Measurements from ENCODE around the gene SENP6.
A peak's percentile ranks its signal among the peaks of the same experiment; 100 is the strongest.
"Not testable (repeated sequence)": the region's sequence is repeated elsewhere in the genome, so short reads cannot be mapped to it uniquely, and the experiment has no call there.

The SENP6 gene

DNA sequence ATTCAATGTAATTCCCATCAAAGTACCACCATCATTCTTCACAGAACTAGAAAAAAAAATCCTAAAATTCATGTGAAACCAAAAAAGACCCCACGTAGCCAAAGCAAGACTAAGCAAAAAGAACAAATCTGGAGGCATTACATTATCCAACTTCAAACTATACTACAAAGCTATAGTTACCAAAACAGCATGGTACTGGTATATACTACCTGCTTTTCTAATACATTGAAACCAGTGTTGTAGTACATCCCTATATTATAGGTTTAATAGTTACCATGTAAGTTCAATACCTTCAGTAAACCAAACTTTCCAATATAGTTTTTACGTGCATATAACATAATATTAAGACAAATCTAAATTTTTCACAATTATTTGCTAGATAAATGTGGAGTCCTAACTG, 17.1 kb upstream of the SENP6 start:
- H3K27me3 ChIP-seq (ENCODE audit: control insufficient read depth, insufficient read depth, low read length); H3K4me3 ChIP-seq (ENCODE audit: low read length); H3K4me1 ChIP-seq (ENCODE audit: control insufficient read depth, insufficient read depth, low read length); H3K36me3 ChIP-seq (ENCODE audit: control insufficient read depth, insufficient read depth, low read length); H3K9ac ChIP-seq (ENCODE audit: low read length); H3K27ac ChIP-seq (ENCODE audit: low read depth, low read length): not testable (repeated sequence)

- Histone ChIP-seq H3K4me3 (ENCODE audit: low read length) (no peak overlapping the region), H3K36me3 (ENCODE audit: control insufficient read depth, insufficient read depth, low read length) (no peaks in the 10 kb centered on the region), H3K9ac (ENCODE audit: low read length) (no peak overlapping the region), H3K4me1 (ENCODE audit: control insufficient read depth, insufficient read depth, low read length) (no peaks in the 10 kb centered on the region), H3K27me3 (ENCODE audit: control insufficient read depth, insufficient read depth, low read length) (no peaks in the 10 kb centered on the region), H3K27ac (ENCODE audit: low read depth, low read length) (no peak overlapping the region)
Measured at GRCh38 chr6:75588948-75589347, 12.7 kb upstream of the SENP6 start.

- Histone ChIP-seq H3K4me1 (ENCODE audit: control insufficient read depth, insufficient read depth, low read length) (no peaks in the 10 kb centered on the region), H3K27me3 (ENCODE audit: control insufficient read depth, insufficient read depth, low read length) (no peaks in the 10 kb centered on the region), H3K4me3 (ENCODE audit: low read length) (no peak overlapping the region), H3K9ac (ENCODE audit: low read length) (no peak overlapping the region), H3K36me3 (ENCODE audit: control insufficient read depth, insufficient read depth, low read length) (no peaks in the 10 kb centered on the region), H3K27ac (ENCODE audit: low read depth, low read length) (no peak overlapping the region)
Measured at GRCh38 chr6:75590370-75590769, 11.3 kb upstream of the SENP6 start.

DNA sequence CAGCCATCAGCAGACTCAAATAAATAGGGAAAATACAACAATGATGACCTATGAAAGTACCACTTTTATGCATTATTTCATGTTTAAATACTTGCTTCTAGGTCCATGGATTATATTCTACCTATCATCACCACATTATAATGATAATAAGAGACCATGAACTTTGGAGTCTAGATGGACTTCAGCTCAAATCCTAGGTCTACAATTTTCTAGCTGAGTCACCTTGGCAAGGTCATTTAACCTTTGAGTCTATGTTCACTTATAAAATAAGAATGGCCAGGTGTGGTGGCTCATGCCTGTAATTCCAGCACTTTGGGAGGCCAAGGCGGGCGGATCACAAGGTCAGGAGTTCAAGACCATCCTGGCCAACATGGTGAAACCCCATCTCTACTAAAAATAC, 5.3 kb upstream of the SENP6 start:
- H3K9ac ChIP-seq (ENCODE audit: low read length); H3K27me3 ChIP-seq (ENCODE audit: control insufficient read depth, insufficient read depth, low read length); H3K4me1 ChIP-seq (ENCODE audit: control insufficient read depth, insufficient read depth, low read length); H3K36me3 ChIP-seq (ENCODE audit: control insufficient read depth, insufficient read depth, low read length); H3K27ac ChIP-seq (ENCODE audit: low read depth, low read length); H3K4me3 ChIP-seq (ENCODE audit: low read length): not testable (repeated sequence)

GRCh38 chr6:75600768-75601167, 912 bp upstream of the SENP6 start:
- peak overlapping the region; percentile 95 for H3K27ac ChIP-seq (ENCODE audit: low read depth, low read length)
- H3K27me3 ChIP-seq (ENCODE audit: control insufficient read depth, insufficient read depth, low read length) = no peaks in the 10 kb centered on the region
- no peak overlapping the region for H3K9ac ChIP-seq (ENCODE audit: low read length)
- no peak overlapping the region for H3K4me3 ChIP-seq (ENCODE audit: low read length)
- H3K4me1 ChIP-seq (ENCODE audit: control insufficient read depth, insufficient read depth, low read length) = peaks cover 2% of the 10 kb centered on the region
- H3K36me3 ChIP-seq (ENCODE audit: control insufficient read depth, insufficient read depth, low read length) = no peaks in the 10 kb centered on the region

- H3K27me3 ChIP-seq (ENCODE audit: control insufficient read depth, insufficient read depth, low read length) = no peaks in the 10 kb centered on the region
- no peaks in the 10 kb centered on the region for H3K36me3 ChIP-seq (ENCODE audit: control insufficient read depth, insufficient read depth, low read length)
- peak overlapping the region; percentile 98 for H3K9ac ChIP-seq (ENCODE audit: low read length)
- peaks cover 6% of the 10 kb centered on the region for H3K4me1 ChIP-seq (ENCODE audit: control insufficient read depth, insufficient read depth, low read length)
- H3K27ac ChIP-seq (ENCODE audit: low read depth, low read length) = peak overlapping the region; percentile 95
- peak overlapping the region; percentile 93 for H3K4me3 ChIP-seq (ENCODE audit: low read length)
Measured at GRCh38 chr6:75602246-75603105, 796 bp downstream of the SENP6 start.

DNA sequence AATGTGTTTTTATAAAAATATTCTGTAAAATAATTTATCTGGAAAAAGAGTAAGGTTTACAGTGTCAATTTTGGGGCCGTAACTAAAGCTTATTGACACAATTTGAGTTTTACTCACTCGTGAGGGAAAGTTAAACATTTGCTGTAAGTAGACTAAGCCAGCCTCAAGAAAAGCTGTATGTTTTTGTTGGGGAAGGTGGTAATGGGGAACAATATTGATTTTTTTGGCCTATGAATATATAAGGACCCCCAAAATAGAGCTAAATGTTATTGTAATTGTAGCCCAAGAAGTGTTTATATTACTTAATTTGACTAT, 1.4 kb downstream of the SENP6 start:
- no peaks in the 10 kb centered on the region for H3K27me3 ChIP-seq (ENCODE audit: control insufficient read depth, insufficient read depth, low read length)
- H3K9ac ChIP-seq (ENCODE audit: low read length) = peak overlapping the region; percentile 26

GRCh38 chr6:75604294-75604693, 2.6 kb downstream of the SENP6 start:
- H3K4me1 ChIP-seq (ENCODE audit: control insufficient read depth, insufficient read depth, low read length) = peaks cover 7% of the 10 kb centered on the region
- no peak overlapping the region for H3K27ac ChIP-seq (ENCODE audit: low read depth, low read length)
- peak overlapping the region; percentile 93 for H3K4me3 ChIP-seq (ENCODE audit: low read length)
- no peaks in the 10 kb centered on the region for H3K36me3 ChIP-seq (ENCODE audit: control insufficient read depth, insufficient read depth, low read length)
- no peaks in the 10 kb centered on the region for H3K27me3 ChIP-seq (ENCODE audit: control insufficient read depth, insufficient read depth, low read length)
- H3K9ac ChIP-seq (ENCODE audit: low read length) = no peak overlapping the region

More for the DNA sequence above, 1.4 kb downstream of the SENP6 start:
- Histone ChIP-seq H3K36me3 (ENCODE audit: control insufficient read depth, insufficient read depth, low read length) (no peaks in the 10 kb centered on the region), H3K4me1 (ENCODE audit: control insufficient read depth, insufficient read depth, low read length) (peaks cover 6% of the 10 kb centered on the region), H3K4me3 (ENCODE audit: low read length) (peak overlapping the region; percentile 93), H3K27ac (ENCODE audit: low read depth, low read length) (peak overlapping the region; percentile 95)

GRCh38 chr6:75605635-75606034, 4.0 kb downstream of the SENP6 start:
- Histone ChIP-seq H3K27me3 (ENCODE audit: control insufficient read depth, insufficient read depth, low read length) (no peaks in the 10 kb centered on the region), H3K36me3 (ENCODE audit: control insufficient read depth, insufficient read depth, low read length) (no peaks in the 10 kb centered on the region), H3K27ac (ENCODE audit: low read depth, low read length) (no peak overlapping the region), H3K4me3 (ENCODE audit: low read length) (no peak overlapping the region), H3K4me1 (ENCODE audit: control insufficient read depth, insufficient read depth, low read length) (peaks cover 12% of the 10 kb centered on the region), H3K9ac (ENCODE audit: low read length) (no peak overlapping the region)

DNA sequence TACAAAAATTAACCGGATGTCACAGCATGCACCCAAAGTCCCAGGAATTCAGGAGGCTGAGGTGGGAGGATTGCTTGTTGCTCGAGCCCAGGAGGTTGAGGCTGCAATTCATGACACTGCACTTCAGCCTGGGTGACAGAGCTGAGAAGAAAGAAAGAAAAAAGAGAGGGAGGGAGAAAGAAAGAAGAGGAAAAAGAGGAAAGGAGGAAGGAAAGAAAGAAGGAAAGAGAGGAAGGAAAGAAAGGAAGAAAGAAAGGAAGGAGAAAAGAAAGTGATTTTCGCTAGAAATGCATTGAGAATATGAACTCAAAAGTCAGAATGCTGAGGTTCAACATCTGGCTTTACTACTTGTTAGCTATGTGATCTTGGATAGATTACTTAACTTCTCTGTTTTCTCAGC, 6.6 kb downstream of the SENP6 start:
- Histone ChIP-seq H3K4me3 (ENCODE audit: low read length) (no peak overlapping the region), H3K27me3 (ENCODE audit: control insufficient read depth, insufficient read depth, low read length) (no peaks in the 10 kb centered on the region), H3K36me3 (ENCODE audit: control insufficient read depth, insufficient read depth, low read length) (no peaks in the 10 kb centered on the region), H3K9ac (ENCODE audit: low read length) (no peak overlapping the region), H3K4me1 (ENCODE audit: control insufficient read depth, insufficient read depth, low read length) (peaks cover 18% of the 10 kb centered on the region), H3K27ac (ENCODE audit: low read depth, low read length) (no peak overlapping the region)

GRCh38 chr6:75608956-75609533, 7.4 kb downstream of the SENP6 start:
- peaks cover 18% of the 10 kb centered on the region for H3K4me1 ChIP-seq (ENCODE audit: control insufficient read depth, insufficient read depth, low read length)
- H3K9ac ChIP-seq (ENCODE audit: low read length) = no peak overlapping the region
- no peaks in the 10 kb centered on the region for H3K36me3 ChIP-seq (ENCODE audit: control insufficient read depth, insufficient read depth, low read length)
- H3K4me3 ChIP-seq (ENCODE audit: low read length) = no peak overlapping the region
- no peak overlapping the region for H3K27ac ChIP-seq (ENCODE audit: low read depth, low read length)
- no peaks in the 10 kb centered on the region for H3K27me3 ChIP-seq (ENCODE audit: control insufficient read depth, insufficient read depth, low read length)

- Histone ChIP-seq H3K9ac (ENCODE audit: low read length) (no peak overlapping the region), H3K4me3 (ENCODE audit: low read length) (no peak overlapping the region), H3K27me3 (ENCODE audit: control insufficient read depth, insufficient read depth, low read length) (no peaks in the 10 kb centered on the region), H3K36me3 (ENCODE audit: control insufficient read depth, insufficient read depth, low read length) (no peaks in the 10 kb centered on the region), H3K27ac (ENCODE audit: low read depth, low read length) (no peak overlapping the region), H3K4me1 (ENCODE audit: control insufficient read depth, insufficient read depth, low read length) (peaks cover 18% of the 10 kb centered on the region)
Measured at GRCh38 chr6:75609639-75610590, 8.2 kb downstream of the SENP6 start.

Data from rectal smooth muscle tissue (tissue), 1 donor.